ENCODE data around the gene GTPBP6.
"Not testable (repeated sequence)": the region's sequence is repeated elsewhere in the genome, so short reads cannot be mapped to it uniquely, and the experiment has no call there.

The GTPBP6 gene

GRCh38 chrX:351324-351641, 32.7 kb upstream of the GTPBP6 start:
- not testable (repeated sequence) for DNase-seq

- no peak for DNase-seq
Observed at GRCh38 chrX:350534-351323, 32.1 kb upstream of the GTPBP6 start.

- DNase-seq = no peak
Observed at GRCh38 chrX:350148-350533, 31.5 kb upstream of the GTPBP6 start.

- no peak for DNase-seq
Observed at GRCh38 chrX:349702-350101, 31.1 kb upstream of the GTPBP6 start.

DNA sequence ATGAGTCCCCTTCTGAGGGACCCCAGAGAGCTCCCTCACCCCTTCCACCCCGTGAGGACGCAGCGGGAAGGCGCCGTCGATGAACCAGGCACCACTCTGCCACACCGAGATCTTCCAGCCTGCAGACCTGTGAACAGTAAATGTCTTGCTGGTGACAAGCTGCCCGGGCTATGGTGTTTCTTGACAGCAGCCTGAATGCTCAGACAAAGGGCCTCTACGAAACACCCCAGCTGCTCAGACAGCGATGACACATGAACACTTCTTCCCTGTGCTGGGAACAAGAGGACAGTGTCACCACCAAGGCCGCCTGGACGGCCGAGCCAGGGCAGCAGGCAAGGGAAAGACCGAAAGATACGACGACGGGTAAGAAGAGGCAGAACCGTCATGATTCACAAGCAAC, 30.6 kb upstream of the GTPBP6 start:
- no peak for DNase-seq

DNA sequence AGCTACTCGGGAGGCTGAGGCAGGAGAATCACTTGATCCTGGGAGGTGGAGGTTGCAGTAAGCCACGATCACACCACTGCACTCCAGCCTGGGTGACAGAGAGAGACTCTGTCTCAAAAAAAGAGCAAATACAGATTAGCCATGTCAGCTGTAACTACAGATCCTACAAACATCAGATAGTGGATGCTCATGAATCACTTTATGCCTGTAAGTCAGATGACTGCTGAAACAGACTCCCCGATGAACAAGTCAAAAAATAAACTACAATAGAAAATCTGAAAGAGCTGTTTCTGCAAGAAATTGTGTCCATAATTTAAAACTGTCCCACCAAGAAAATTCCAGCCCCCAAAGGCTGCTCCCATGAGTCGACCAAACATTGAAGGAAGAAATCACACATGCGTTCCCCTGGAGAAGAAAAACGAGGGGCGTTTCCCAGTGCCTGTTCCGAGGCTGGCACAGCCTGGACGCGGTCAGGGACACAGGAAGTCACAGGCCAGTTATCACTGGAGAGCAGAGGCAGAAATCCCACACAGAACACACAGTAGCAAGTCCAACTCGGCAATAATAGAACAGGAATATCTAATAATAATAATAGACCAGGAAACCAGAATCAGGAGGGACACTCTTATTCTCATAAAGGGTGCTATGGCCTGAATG, 30.0 kb upstream of the GTPBP6 start:
- no peak for DNase-seq

DNA sequence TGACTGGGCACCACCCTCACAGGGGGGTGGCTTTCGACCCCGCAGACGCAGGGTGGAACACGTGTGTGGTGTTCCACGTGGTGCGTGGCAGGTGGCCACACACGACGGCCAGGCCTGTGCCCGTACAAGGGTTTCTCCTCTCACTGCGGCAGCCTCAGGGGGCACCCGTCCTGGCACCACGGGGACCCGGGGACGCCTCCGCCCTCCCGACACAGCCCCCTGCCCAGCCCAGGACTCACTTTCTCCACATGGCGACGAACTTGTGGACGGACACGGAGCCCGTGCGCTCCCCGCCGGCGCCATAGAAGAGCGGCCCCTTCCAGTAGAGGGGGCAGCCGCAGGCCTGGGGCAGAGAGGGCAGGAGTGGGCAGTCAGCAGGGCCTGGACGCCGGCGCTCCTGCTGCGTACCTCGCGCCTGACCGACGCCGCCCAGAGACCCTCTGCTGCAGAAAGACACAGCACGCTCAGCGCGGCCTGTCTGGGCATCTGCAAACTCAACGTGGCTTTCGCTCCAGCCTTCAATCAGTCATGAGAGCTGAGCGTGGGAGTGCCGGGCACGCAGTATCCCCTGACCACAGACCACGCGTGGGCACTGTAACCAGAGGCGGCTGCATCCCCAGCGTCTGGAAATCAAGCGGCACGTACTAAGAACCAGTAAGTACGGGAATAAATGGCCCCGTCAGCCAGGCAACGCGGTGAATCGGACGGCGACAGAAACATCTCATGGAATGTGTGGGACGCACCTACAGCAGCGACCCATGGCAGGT, 28.9 kb upstream of the GTPBP6 start:
- no peak for DNase-seq

- DNase-seq = no peak
Observed at GRCh38 chrX:346034-346813, 27.6 kb upstream of the GTPBP6 start.

- DNase-seq = no peak
Observed at GRCh38 chrX:345020-345925, 26.7 kb upstream of the GTPBP6 start.

DNA sequence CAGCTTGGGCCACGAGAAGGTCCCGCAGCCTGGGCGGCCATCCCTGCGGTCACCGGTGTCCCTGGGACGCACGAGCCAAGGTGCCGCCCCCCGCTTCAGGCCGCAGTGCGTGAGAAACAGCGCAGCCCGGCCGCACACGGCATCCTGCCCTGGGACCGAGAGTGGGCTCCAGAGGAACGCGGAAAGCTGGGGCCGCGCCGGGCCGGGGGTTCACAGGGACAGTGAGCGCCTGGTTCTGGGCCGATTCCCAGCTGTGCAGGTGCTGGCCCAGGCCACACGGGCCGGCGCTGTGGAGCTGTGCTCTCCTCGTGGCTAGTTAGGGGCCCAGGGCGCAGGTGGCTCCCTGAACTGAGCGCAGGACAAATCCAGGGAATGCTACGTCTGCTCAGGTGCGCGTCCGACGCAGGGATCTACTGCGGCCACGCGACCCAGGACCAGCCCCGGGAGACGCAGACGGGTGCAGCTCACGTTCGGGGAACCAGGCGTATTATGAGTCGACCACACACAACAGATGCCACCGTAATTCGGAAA, 25.8 kb upstream of the GTPBP6 start:
- no peak for DNase-seq

- no peak for DNase-seq
Observed at GRCh38 chrX:341541-342101, 23.0 kb upstream of the GTPBP6 start.

DNA sequence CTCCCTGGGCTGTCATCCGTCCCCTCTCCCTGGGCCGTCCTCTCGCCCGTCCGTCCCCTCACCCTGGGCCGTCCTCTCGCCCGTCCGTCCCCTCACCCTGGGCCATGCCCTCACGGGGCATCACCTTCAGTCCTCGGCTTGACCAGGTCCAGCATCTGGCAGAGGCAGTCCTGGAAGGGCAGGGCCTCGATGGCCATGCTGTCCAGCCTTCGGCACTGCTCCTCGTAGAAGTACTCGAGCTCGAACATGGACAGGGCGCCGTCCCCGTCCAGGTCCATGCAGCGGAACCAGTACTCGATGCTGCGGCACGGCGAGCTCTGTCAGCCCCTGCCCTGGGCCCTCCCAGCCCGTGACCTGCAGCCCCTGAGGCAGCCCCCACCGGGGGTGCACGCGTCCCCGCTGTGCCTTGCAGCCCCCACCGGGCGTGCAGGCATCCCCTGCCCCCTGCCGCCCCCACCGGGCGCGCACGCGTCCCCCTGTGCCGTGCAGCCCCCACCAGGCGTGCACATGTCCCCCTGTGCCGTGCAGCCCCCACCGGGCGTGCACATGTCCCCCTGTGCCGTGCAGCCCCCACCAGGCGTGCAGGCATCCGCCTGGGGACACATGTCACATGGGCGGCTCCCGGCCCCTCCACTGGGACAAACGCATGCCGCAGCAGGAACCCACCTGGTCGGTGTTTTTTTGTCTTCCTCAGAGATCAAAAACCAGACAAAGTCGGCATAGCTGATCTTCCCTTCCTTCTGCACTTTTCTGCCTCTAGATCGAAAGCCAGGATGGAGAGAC, 22.2 kb upstream of the GTPBP6 start:
- DNase-seq = no peak

DNA sequence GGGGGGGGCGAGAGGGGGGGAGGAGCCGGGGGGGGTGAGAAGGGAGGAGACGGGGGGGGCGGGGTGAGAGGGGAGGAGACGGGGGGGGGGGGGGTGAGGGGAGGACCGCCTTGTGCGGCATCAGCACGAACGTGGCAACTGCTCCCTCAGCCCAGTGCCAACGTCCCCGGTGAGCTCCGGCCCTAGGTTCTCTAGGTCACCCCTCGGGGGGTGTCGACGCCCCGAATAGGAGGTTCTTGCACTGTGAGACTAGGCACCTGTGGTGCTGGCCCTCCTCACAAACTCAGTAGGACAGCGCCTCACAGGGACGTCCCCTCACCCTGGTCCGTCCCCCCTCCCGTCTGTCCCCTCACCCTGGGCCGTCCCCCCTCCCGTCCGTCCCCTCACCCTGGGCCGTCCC, 21.5 kb upstream of the GTPBP6 start:
- DNase-seq = no peak

GRCh38 chrX:338836-339400, 20.3 kb upstream of the GTPBP6 start:
- peak; percentile 24 for DNase-seq

DNA sequence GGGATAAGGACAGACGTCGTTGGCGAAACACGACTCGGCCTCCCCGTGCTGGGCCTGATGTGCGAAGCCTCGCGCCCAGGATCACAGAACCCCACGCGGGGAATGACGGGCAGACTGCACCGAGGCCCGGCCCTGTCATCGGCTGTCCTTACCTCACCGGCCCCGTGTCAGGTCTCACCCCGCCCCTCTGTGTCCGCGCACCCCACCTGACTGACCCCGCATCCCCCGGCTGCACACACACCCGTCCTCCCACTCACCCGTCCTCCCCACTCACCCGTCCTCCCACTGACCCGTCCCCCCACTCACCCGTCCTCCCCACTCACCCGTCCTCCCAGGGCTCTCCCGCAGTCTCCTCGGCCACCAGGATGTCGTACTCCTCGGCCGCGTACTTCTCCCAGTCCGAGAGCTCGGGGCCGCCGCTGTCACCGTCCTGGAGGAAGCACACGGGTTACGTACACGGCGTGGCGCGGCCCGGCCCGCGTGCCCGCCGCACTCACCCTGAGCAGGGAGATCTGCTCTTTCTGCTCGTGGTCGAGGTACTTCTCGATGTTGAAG, 19.8 kb upstream of the GTPBP6 start:
- DNase-seq = no peak

DNA sequence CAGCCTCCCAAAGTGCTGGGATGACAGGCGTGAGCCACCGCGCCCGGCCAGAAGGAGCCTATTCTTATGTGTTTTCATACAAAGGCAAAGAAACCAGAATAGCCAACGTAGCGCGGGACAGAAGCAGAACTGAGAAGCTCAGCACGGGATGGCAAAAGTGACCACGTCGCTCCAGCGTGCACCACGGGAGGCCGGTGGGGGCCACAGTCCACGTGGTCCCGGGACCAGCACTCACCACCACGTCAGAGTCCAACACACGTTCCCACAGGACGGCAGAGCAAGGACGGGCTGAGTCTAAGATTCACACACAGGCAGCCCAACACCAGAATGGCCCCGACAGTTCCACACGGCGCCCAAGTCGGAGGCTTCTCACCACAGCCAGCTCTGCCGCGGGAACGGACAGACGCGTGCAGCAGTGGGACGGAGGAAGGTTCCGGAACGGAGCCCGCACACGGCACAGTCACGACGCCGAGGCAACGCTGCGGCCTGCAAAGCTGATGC, 18.8 kb upstream of the GTPBP6 start:
- no peak for DNase-seq

GRCh38 chrX:336227-336626, 17.6 kb upstream of the GTPBP6 start:
- no peak for DNase-seq

DNA sequence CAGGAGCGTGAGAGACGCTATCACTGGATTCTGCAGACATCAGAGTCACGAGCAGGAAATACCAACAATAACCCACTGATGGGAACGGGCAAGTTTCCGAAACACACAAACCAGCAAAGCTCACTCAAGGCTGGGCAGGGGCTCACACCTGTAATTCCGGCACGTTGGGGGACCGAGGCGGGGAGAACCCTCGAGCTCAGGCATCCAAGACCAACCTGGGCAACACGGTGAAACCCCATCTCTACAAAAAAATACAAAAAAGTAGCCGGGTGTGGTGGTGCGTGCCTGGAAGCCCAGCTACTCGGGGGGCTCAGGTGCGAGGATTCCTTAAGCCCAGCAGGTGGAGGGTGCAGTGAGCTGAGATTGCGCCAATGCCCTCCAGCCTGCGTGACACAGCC, 17.2 kb upstream of the GTPBP6 start:
- DNase-seq = no peak

DNA sequence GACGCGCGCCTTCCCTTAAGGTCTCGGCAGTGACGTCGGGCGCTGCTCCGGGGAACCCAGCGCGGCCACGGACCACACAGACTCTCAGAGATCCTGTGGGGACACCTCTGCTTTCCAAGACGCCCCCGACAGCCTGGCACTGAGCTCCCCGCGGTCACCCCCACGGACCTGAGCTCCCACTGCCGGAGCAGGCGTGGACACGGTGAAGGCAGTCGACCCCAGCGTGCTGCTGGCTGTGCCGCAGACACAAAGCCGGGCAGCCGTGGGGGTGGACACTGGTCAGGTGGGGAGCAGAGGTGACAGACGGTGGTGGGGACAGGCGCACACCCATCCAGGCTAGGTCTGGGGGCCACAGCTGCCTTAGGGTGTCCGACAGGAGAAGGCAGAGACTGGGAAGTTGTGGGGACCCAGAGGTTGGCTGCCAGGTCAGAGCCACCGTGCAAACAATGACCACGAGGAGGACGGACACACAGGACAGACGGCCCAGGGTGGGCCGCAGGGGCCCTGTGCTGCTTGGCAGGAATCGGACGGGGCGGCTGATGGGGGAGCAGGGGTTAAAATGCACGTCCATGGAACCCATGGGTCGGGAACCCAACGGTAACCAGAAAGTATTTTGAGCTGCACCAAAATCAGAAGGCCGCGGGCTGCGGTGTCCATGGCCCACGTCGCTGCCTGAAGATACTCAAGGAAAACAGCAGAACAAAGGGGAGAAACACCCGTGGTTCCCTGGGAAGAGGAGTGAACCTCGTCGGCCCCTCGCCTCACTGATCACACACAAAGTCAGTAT, 16.6 kb upstream of the GTPBP6 start:
- no peak for DNase-seq
